GM21717 (cell line): ENCODE results near the gene SARDH.
"Not testable (repeated sequence)": the region's sequence is repeated elsewhere in the genome, so short reads cannot be mapped to it uniquely, and the experiment has no call there.

Experiments used
- ATAC-seq: cut with Tn5 transposase; IDR thresholded peaks from one replicate; pipeline ENCODE4 v1.9.1; 2021; ENCODE audit warnings: mild to moderate bottlenecking, moderate library complexity; ENCODE audit not compliant: unreplicated experiment

The SARDH gene

DNA sequence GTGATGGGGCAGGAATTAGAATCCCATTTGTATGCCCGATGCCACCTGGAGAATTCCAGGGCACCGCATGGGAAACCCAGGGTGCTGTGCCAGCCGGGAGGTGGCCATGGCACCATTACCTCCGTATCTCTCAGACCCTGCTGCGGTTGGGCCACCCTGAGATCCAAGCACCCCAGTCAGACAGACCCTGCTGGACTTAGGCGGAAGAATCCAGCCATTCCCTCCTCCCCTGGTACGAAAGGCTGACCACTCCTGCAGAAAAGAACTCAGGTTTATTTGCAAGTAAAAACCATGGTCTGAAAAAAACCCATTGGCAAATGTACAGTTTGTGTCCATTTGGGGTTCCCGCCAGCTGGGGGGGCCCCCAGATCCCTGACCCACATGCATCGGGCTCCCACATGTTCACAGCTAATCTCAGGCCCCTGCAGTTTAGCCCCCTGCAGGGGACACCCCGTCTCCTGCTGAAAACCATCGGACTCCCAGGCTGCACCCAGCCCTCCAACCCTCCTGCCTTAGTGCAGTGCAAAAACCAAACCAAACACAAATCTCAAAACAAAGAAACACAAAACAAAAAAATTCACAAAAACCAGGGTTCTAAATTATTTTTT is 23.6 kb upstream of the SARDH start:
- no peak for ATAC-seq

DNA sequence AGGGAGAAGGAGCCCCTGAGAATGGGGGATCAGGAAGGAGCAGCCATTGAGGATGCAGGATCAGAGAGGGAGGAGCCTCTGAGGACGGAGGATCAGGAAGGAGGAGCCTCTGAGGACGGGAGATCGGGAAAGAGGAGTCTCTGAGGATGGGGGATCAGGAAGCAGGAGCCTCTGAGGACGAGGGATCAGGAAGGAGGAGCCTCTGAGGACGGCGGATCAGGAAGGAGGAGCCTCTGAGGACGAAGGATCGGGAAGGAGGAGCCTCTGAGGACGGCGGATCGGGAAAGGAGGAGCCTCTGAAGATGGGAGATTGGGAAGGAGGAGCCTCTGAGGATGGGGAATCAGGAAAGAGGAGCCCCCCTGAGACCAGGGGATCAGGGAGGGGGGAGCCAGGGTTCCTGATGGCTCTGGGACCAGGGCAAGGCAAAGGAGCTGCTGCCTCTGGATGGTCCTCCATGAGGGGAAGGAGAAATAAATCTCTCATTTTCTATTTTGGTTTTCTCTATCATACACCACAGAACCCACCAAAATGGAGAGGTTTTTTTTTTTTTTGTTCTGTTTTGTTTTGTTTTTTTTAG is 22.6 kb upstream of the SARDH start:
- ATAC-seq = no peak

DNA sequence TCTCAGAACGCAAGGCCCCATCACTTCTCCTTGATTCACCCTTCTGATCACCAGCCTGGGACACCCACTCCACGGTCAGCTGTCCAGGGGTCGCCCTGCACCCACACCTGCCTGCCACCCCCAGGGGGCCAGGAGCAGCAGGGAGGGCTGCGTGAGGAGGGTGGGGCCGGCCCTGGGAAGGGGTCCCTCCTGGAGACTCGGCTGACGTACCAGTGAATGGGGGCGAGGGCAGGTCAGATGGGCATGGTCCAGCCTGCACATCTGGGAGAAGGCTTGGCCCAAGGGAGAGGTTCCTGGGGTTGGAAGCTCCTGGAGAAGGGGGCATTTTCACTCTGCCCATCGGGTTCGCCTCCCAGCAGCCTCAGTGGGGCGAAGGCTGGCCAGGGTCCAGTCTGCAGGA is 21.8 kb upstream of the SARDH start:
- no peak for ATAC-seq

- no peak for ATAC-seq
These were observed 21.2 kb upstream of the SARDH start for GRCh38 chr9:133759146-133759900.

- ATAC-seq = no peak
These were observed 20.1 kb upstream of the SARDH start for GRCh38 chr9:133758228-133758627.

- no peak for ATAC-seq
These were observed 16.6 kb upstream of the SARDH start for GRCh38 chr9:133754688-133755227.

DNA sequence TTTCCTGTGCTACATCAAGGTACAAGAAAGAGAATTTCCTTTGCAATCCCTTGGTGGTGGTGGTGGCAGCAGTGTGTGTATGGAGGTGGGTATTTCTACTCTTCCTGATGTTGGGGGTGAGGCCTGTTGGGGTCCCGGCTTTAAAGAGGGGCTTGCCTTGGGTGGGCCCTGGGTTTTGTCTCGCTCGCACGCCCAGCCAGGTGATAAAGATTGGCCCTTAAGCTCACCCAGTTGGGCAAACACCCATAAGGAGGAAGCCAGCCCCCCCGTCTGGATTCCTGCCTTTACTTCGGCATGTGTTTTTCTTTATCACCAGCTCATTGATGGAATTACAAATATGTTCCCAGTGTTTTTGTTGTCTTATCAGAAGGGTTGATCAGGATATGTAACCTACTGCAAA is 16.0 kb upstream of the SARDH start:
- no peak for ATAC-seq

DNA sequence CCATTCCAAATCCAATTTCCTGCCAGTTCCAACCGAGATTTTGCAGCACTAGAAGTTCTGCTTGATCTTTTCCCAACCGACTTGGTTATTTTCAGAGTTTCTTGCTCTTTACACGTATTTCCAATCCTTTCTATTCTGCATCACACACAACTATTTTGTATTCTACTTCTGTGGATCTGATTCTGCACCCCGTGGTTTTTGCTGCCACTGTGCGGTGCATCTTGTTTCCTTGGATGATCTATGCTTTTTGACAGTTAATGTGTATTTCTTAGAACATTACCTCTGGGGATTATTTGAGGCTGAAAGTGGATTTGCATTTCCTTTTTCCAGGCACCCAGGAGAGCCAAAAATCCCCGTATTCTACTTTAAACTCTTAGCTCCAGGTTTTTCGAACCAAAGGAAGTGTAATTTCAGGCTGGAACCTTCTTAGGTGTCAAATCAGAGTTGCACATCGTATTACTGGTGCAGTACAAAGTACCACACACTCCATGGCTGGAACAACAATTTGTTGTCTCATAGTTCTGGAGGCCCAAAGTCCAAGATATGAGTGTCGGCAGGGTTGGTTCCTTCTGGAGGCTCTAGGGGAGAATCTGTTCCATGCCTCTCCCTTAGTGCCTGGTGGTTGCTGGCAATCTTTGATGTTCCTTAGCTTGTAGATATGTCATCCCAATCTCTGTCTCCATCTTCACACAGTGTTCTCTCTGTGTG is 14.7 kb upstream of the SARDH start:
- ATAC-seq = no peak

DNA sequence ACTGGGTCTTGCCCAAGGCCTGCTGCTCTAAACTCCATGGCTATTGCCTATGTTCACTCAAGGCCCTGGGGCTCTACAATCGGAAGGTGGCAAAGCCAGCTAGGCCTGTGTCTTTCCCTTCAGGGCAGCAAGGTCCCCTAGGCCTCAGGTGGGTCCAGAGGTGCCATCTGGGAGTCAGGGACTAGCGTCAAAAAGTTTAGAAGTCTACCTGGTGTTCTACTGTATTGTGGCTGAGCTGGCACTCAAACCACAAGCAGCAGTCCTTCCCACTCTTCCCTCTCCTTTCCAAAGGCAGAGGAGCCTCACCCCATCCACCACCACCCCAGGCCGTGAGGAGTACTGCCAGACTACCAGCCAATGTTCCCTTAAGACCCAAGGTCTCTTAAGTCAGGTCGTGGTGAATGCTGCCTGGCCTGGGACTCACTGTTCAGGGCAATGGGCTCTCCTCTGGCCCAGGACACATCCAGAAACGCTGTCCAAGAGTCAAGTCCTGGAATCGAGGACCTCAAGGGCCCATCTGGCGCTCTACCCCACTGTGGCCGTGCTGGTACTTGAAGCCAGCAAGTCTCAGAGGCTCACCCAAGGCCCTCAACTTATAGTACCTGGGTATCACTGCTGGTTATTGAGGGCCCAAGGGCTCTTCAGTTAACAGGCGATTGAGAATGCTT is 13.0 kb upstream of the SARDH start:
- ATAC-seq = no peak

DNA sequence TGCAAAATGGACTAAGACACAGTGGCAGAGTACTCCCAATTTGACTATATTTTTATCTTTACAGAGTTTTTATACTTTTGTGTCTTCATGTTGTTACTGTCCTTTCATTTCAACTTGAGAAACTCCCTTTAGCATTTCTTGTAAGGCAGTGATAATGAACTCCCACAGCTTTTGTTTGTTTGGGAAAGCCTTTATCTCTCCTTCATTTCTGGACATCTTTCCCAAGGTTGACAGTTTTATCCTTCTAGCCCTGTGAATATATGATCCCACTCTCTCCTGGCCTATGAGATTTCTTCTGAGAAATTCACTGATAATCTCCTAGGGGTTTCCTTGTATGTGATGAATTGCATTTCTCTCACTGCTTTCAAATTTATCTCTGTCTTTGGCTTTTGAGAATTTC is 9.2 kb upstream of the SARDH start:
- ATAC-seq = no peak

- not testable (repeated sequence) for ATAC-seq
These were observed 6.4 kb upstream of the SARDH start for GRCh38 chr9:133744528-133744927.

DNA sequence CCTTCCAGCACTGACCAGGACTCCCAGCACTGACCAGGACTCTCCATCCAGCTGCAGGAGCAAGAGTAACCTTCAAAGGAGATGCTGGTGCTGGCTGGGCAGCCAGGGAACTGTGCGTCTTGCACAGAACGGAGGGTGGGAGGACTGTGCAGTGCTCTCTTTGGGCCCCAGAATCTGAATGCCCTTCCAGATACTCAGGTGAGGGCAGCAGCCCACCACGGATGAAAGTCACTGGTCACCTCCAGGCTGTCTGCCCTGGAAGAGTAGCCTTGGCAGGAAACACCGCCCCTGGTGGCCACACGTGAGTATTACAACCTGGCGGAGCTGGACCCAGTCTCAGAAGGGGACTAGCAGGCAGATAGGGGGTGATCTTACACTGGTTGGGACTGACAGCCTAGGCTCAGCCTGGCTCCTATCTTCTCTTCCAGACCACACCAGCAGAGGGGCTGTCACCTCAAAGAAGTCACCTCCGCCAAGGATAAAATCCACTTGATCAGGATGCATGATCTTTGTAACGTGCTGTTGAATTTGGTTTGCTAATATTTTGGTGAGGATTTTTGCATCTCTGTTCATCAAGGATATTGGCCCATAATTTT is 4.8 kb upstream of the SARDH start:
- ATAC-seq = peak; percentile 66

DNA sequence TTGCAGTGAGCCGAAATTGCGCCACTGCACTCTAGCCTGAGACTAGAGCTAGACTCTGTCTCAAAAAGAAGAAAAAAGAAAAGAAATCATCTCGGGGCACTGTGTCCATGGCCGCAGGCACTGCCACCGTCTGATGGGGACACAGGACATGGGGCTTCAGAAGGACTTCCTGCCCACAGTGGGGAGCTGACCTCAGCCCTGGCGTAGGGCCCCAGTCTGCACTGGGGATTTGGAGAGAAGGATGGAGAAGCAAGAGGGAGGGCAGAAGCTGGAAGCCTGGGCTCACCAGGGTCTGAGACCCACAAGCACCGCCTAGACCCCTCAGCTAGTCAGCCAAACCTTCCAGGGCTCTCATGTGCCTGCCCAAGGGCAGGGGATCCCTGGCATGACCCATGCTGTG is 4.1 kb upstream of the SARDH start:
- ATAC-seq = no peak

DNA sequence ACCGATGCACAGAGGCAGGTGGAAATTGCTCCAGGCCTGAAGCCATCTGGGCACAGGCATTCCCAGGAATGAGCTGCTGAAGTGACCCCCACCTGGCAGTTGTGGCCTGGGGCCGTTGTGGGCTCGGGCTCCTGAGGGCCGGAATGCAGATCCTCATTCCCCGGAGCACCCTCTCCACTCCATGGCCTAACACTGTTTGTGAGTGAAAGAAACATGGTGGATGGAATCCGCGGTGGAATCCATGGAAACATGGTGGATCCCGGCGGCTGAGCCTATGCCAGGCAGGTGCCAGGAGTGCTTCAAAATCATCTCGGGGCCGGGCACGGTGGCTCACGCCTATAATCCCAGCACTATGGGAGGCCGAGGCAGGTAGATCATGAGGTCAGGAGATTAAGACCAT is 3.6 kb upstream of the SARDH start:
- no peak for ATAC-seq

DNA sequence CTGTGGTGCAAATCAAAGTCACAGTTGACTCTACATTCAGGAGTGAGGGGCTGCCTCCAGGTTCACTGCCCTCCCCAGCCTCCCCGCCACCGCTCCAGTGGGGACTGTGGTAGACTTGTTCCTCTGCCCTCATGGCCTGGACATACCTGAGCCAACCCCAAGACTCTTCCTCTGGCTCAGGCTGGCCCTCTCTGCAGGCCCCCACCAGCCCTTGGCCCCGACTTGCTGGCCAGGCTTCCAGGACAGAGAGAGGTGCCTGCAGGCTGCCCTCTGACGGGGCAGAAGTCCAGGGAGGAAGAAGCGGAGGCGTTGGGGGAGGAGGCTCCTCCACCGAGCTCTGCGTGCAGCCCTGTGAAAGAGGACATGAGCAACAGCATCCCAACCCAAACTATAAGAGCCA is 2.8 kb upstream of the SARDH start:
- ATAC-seq = no peak

- no peak for ATAC-seq
These were observed 1.5 kb upstream of the SARDH start for GRCh38 chr9:133739408-133740280.

DNA sequence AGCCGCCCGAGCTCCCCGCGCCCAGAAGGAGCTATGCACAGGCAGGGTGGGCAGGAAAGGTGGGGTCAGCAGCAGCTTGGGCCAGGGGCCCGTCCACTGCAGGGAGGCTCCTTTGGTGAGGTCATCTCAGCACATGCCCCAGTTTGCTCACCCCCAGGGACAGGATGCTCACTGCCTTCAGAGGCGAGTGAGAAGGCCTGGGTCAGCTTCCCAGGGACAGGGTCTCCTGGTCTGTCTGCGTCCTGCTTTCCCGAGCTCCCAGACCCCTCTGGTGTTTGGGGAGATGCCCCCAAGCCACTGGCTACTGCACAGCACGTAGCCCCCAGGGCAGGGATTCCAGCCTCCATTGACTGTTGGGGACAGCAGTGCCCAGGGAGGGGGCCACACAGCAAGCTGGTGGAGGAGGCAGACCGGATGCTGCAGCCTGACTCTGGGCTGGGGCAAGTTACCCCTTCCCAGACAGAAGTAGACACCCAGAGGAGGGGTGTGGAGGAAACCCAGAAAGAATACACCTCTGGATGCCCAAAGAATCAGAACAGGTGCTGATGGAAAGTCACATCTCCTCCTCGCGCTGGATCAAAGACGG is 581 bp upstream of the SARDH start:
- ATAC-seq = no peak

DNA sequence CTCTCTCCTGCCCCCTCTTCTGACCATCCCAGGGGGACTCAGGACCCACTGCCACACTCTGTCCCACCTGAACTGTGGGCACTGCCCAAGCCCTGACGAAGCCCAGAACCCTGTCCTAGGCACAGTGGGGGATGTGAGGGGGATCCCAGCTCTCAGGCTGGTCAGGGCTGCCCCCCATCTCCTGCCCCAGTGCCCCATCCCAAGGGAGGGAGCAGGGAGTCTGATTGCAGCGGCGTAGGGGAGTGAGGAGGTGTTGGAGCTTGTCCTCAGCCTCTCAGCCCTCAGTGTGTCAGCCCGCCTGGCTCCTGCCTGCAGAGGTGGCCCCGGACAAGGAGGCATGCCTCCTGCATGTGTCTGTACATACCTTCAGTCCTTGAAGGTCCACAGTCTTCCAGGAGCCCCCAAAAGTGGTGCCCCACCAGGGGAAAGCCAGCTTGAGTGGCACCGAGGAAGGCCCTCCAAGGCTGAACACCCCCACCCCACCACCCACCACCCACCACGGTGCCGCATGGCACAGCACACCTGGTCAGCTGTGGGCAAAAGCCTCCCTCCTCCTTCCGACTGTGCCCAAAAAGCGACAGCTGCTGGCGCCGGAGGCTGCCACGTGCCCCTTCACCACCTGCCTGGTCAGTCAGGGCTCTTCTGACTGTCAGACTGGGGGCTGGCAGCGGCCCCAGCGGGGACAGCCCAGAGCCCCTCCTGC is 930 bp downstream of the SARDH start:
- ATAC-seq = no peak

GRCh38 chr9:133735931-133736330 is 2.2 kb downstream of the SARDH start:
- no peak for ATAC-seq
